Ovary (tissue), 3 donors: ENCODE results near the gene GRM5.

Source experiments
- CTCF ChIP-seq, 3 donors: fragments of 450-650 bp in 2 of 3; fragments of 200-600 bp in 1 of 3; IDR thresholded peaks; one replicate each; pipeline versions ENCODE4 v1.5.1 to v1.8.0; 2016 to 2022; ENCODE audit warnings: antibody characterized with exemption in 3 of 3, mild to moderate bottlenecking in 1 of 3
- EP300 ChIP-seq: sonication (generic); formaldehyde crosslinking; IDR thresholded peaks from one replicate; pipeline ENCODE4 v1.6.1; 2017; ENCODE audit warnings: antibody characterized with exemption
- POLR2A ChIP-seq: fragments of 450-650 bp; IDR thresholded peaks from one replicate; pipeline ENCODE4 v1.6.1; 2017; ENCODE audit warnings: antibody characterized with exemption, mild to moderate bottlenecking, moderate library complexity
- donor health status: DM: no; HTN: no; CAD: no.

GRCh38 chr11:88739524-88739923, 326.3 kb downstream of the GRM5 start:
- TF ChIP-seq POLR2A, result no peak
- no peak for TF ChIP-seq CTCF (IDR thresholded peaks at IDR 0.05)
- no peak for TF ChIP-seq EP300
